ENCODE results near the gene PRKD1.

Gene PRKD1

GRCh38 chr14:29580763-29581162, 346.9 kb downstream of the PRKD1 start:
- Histone ChIP-seq H3K27ac (ENCODE audit: insufficient read depth, low read length, poor library complexity, severe bottlenecking) (no peak overlapping the region), H3K27me3 (replicated peaks; ENCODE audit: control insufficient read depth, insufficient read depth, low read length, poor library complexity, severe bottlenecking) (no peaks in the 10 kb centered on the region), H3K36me3 (ENCODE audit: control insufficient read depth, insufficient read depth, low read length) (no peaks in the 10 kb centered on the region), H3K9me3 (ENCODE audit: control insufficient read depth, low read length) (no peaks in the 10 kb centered on the region), H3K4me3 (ENCODE audit: insufficient read depth, low read depth, low read length, poor library complexity, severe bottlenecking) (no peak overlapping the region), H3K4me1 (ENCODE audit: control insufficient read depth, insufficient read depth, low read length, poor library complexity, severe bottlenecking) (no peaks in the 10 kb centered on the region)
- DNase-seq: no peak

- H3K27me3 ChIP-seq (replicated peaks; ENCODE audit: control insufficient read depth, insufficient read depth, low read length, poor library complexity, severe bottlenecking): no peaks in the 10 kb centered on the region
- DNase-seq: no peak
- H3K27ac ChIP-seq (ENCODE audit: insufficient read depth, low read length, poor library complexity, severe bottlenecking): no peak overlapping the region
- no peaks in the 10 kb centered on the region for H3K36me3 ChIP-seq (ENCODE audit: control insufficient read depth, insufficient read depth, low read length)
- no peak overlapping the region for H3K4me3 ChIP-seq (ENCODE audit: insufficient read depth, low read depth, low read length, poor library complexity, severe bottlenecking)
- no peaks in the 10 kb centered on the region for H3K4me1 ChIP-seq (ENCODE audit: control insufficient read depth, insufficient read depth, low read length, poor library complexity, severe bottlenecking)
- H3K9me3 ChIP-seq (ENCODE audit: control insufficient read depth, low read length): no peaks in the 10 kb centered on the region
Observed at GRCh38 chr14:29579838-29580237, 347.8 kb downstream of the PRKD1 start.

- H3K27ac ChIP-seq (ENCODE audit: insufficient read depth, low read length, poor library complexity, severe bottlenecking): no peak overlapping the region
- no peaks in the 10 kb centered on the region for H3K36me3 ChIP-seq (ENCODE audit: control insufficient read depth, insufficient read depth, low read length)
- H3K9me3 ChIP-seq (ENCODE audit: control insufficient read depth, low read length): no peaks in the 10 kb centered on the region
Observed at GRCh38 chr14:29576927-29577326, 350.7 kb downstream of the PRKD1 start.

GRCh38 chr14:29569194-29569593, 358.5 kb downstream of the PRKD1 start:
- no peak overlapping the region for H3K4me3 ChIP-seq (ENCODE audit: insufficient read depth, low read depth, low read length, poor library complexity, severe bottlenecking)
- H3K36me3 ChIP-seq (ENCODE audit: control insufficient read depth, insufficient read depth, low read length): no peaks in the 10 kb centered on the region
- no peak overlapping the region for H3K27ac ChIP-seq (ENCODE audit: insufficient read depth, low read length, poor library complexity, severe bottlenecking)
- H3K9me3 ChIP-seq (ENCODE audit: control insufficient read depth, low read length): no peaks in the 10 kb centered on the region
- DNase-seq: no peak
- no peaks in the 10 kb centered on the region for H3K27me3 ChIP-seq (replicated peaks; ENCODE audit: control insufficient read depth, insufficient read depth, low read length, poor library complexity, severe bottlenecking)
- no peaks in the 10 kb centered on the region for H3K4me1 ChIP-seq (ENCODE audit: control insufficient read depth, insufficient read depth, low read length, poor library complexity, severe bottlenecking)

More at GRCh38 chr14:29576927-29577326, 350.7 kb downstream of the PRKD1 start:
- H3K27me3 ChIP-seq (replicated peaks; ENCODE audit: control insufficient read depth, insufficient read depth, low read length, poor library complexity, severe bottlenecking): no peaks in the 10 kb centered on the region
- H3K4me1 ChIP-seq (ENCODE audit: control insufficient read depth, insufficient read depth, low read length, poor library complexity, severe bottlenecking): no peaks in the 10 kb centered on the region
- DNase-seq: no peak
- no peak overlapping the region for H3K4me3 ChIP-seq (ENCODE audit: insufficient read depth, low read depth, low read length, poor library complexity, severe bottlenecking)

GRCh38 chr14:29566194-29566593, 361.5 kb downstream of the PRKD1 start:
- H3K9me3 ChIP-seq (ENCODE audit: control insufficient read depth, low read length): no peaks in the 10 kb centered on the region
- no peak for DNase-seq

GRCh38 chr14:29558516-29558915, 369.1 kb downstream of the PRKD1 start:
- no peaks in the 10 kb centered on the region for H3K9me3 ChIP-seq (ENCODE audit: control insufficient read depth, low read length)
- DNase-seq: no peak
- H3K4me1 ChIP-seq (ENCODE audit: control insufficient read depth, insufficient read depth, low read length, poor library complexity, severe bottlenecking): no peaks in the 10 kb centered on the region
- H3K27me3 ChIP-seq (replicated peaks; ENCODE audit: control insufficient read depth, insufficient read depth, low read length, poor library complexity, severe bottlenecking): no peaks in the 10 kb centered on the region
- H3K27ac ChIP-seq (ENCODE audit: insufficient read depth, low read length, poor library complexity, severe bottlenecking): no peak overlapping the region
- H3K4me3 ChIP-seq (ENCODE audit: insufficient read depth, low read depth, low read length, poor library complexity, severe bottlenecking): no peak overlapping the region
- no peaks in the 10 kb centered on the region for H3K36me3 ChIP-seq (ENCODE audit: control insufficient read depth, insufficient read depth, low read length)

More at GRCh38 chr14:29566194-29566593, 361.5 kb downstream of the PRKD1 start:
- no peak overlapping the region for H3K4me3 ChIP-seq (ENCODE audit: insufficient read depth, low read depth, low read length, poor library complexity, severe bottlenecking)
- no peak overlapping the region for H3K27ac ChIP-seq (ENCODE audit: insufficient read depth, low read length, poor library complexity, severe bottlenecking)
- H3K4me1 ChIP-seq (ENCODE audit: control insufficient read depth, insufficient read depth, low read length, poor library complexity, severe bottlenecking): no peaks in the 10 kb centered on the region
- no peaks in the 10 kb centered on the region for H3K36me3 ChIP-seq (ENCODE audit: control insufficient read depth, insufficient read depth, low read length)
- no peaks in the 10 kb centered on the region for H3K27me3 ChIP-seq (replicated peaks; ENCODE audit: control insufficient read depth, insufficient read depth, low read length, poor library complexity, severe bottlenecking)

- Histone ChIP-seq H3K4me3 (ENCODE audit: insufficient read depth, low read depth, low read length, poor library complexity, severe bottlenecking) (no peak overlapping the region), H3K36me3 (ENCODE audit: control insufficient read depth, insufficient read depth, low read length) (no peaks in the 10 kb centered on the region), H3K27ac (ENCODE audit: insufficient read depth, low read length, poor library complexity, severe bottlenecking) (no peak overlapping the region), H3K9me3 (ENCODE audit: control insufficient read depth, low read length) (no peaks in the 10 kb centered on the region), H3K27me3 (replicated peaks; ENCODE audit: control insufficient read depth, insufficient read depth, low read length, poor library complexity, severe bottlenecking) (no peaks in the 10 kb centered on the region), H3K4me1 (ENCODE audit: control insufficient read depth, insufficient read depth, low read length, poor library complexity, severe bottlenecking) (no peaks in the 10 kb centered on the region)
- DNase-seq: no peak
Observed at GRCh38 chr14:29554335-29554734, 373.3 kb downstream of the PRKD1 start.

- H3K27ac ChIP-seq (ENCODE audit: insufficient read depth, low read length, poor library complexity, severe bottlenecking): no peak overlapping the region
- no peak for DNase-seq
- H3K9me3 ChIP-seq (ENCODE audit: control insufficient read depth, low read length): no peaks in the 10 kb centered on the region
- H3K4me3 ChIP-seq (ENCODE audit: insufficient read depth, low read depth, low read length, poor library complexity, severe bottlenecking): no peak overlapping the region
- H3K27me3 ChIP-seq (replicated peaks; ENCODE audit: control insufficient read depth, insufficient read depth, low read length, poor library complexity, severe bottlenecking): no peaks in the 10 kb centered on the region
- no peaks in the 10 kb centered on the region for H3K4me1 ChIP-seq (ENCODE audit: control insufficient read depth, insufficient read depth, low read length, poor library complexity, severe bottlenecking)
- no peaks in the 10 kb centered on the region for H3K36me3 ChIP-seq (ENCODE audit: control insufficient read depth, insufficient read depth, low read length)
Observed at GRCh38 chr14:29553427-29553826, 374.2 kb downstream of the PRKD1 start.

- Histone ChIP-seq H3K27ac (ENCODE audit: insufficient read depth, low read length, poor library complexity, severe bottlenecking) (no peak overlapping the region), H3K36me3 (ENCODE audit: control insufficient read depth, insufficient read depth, low read length) (no peaks in the 10 kb centered on the region), H3K27me3 (replicated peaks; ENCODE audit: control insufficient read depth, insufficient read depth, low read length, poor library complexity, severe bottlenecking) (no peaks in the 10 kb centered on the region), H3K4me1 (ENCODE audit: control insufficient read depth, insufficient read depth, low read length, poor library complexity, severe bottlenecking) (no peaks in the 10 kb centered on the region), H3K4me3 (ENCODE audit: insufficient read depth, low read depth, low read length, poor library complexity, severe bottlenecking) (no peak overlapping the region), H3K9me3 (ENCODE audit: control insufficient read depth, low read length) (no peaks in the 10 kb centered on the region)
- no peak for DNase-seq
Observed at GRCh38 chr14:29548948-29549370, 378.7 kb downstream of the PRKD1 start.

GRCh38 chr14:29545714-29546113, 381.9 kb downstream of the PRKD1 start:
- Histone ChIP-seq H3K27ac (ENCODE audit: insufficient read depth, low read length, poor library complexity, severe bottlenecking) (no peak overlapping the region), H3K36me3 (ENCODE audit: control insufficient read depth, insufficient read depth, low read length) (no peaks in the 10 kb centered on the region), H3K4me1 (ENCODE audit: control insufficient read depth, insufficient read depth, low read length, poor library complexity, severe bottlenecking) (no peaks in the 10 kb centered on the region), H3K9me3 (ENCODE audit: control insufficient read depth, low read length) (no peaks in the 10 kb centered on the region), H3K27me3 (replicated peaks; ENCODE audit: control insufficient read depth, insufficient read depth, low read length, poor library complexity, severe bottlenecking) (no peaks in the 10 kb centered on the region), H3K4me3 (ENCODE audit: insufficient read depth, low read depth, low read length, poor library complexity, severe bottlenecking) (no peak overlapping the region)
- no peak for DNase-seq
